ENCODE measurements around the gene B4GALT2. TPM values are rescaled to one million over a fixed set of nuclear protein-coding genes. Genes with fewer than 3 reads are reported as not detected.
A peak's percentile ranks its signal among the peaks of the same experiment; 100 is the strongest.

Gene B4GALT2
- total and polyA plus RNA-seq, 2 donors (not counting 1 experiment from before 2014, with no cell fraction given): 4.6 to 6.5 TPM

GRCh38 chr1:43981636-43982035, 2.6 kb downstream of the B4GALT2 start:
- H3K27me3 Mint-ChIP-seq: no peaks in the 10 kb centered on the region
- Histone ChIP-seq H3K4me1 (ENCODE audit: control insufficient read depth in 2 of 2, insufficient read depth in 2 of 2, low read length in 2 of 2) (peaks cover 20 to 45% of the 10 kb centered on the region in 2 donors), H3K36me3 (replicated peaks in 1 of 2; ENCODE audit: control extremely low read depth in 1 of 2, control insufficient read depth in 1 of 2, extremely low read depth in 1 of 2, insufficient read depth in 2 of 2, low read length in 1 of 2) (peaks cover 0 to 16% of the 10 kb centered on the region in 2 experiments), H3K27ac (ENCODE audit: low read length in 2 of 2) (no peak overlapping the region), H3K4me3 (ENCODE audit: control extremely low read depth in 1 of 5, extremely low read depth in 1 of 5, insufficient read depth in 1 of 5, low read depth in 2 of 5, low read length in 4 of 5) (no peak overlapping the region), H3K9me3 (ENCODE audit: control extremely low read depth in 1 of 3, control insufficient read depth in 2 of 3, insufficient read depth in 1 of 3, low read length in 2 of 3) (no peaks in the 10 kb centered on the region), H4K20me1 (ENCODE audit: control insufficient read depth, insufficient read depth, low read length, poor library complexity, severe bottlenecking) (peaks cover 21% of the 10 kb centered on the region), H3K9ac (ENCODE audit: low read length) (no peak overlapping the region), H3K79me2 (ENCODE audit: control insufficient read depth, insufficient read depth, low read length) (no peaks in the 10 kb centered on the region), H2AFZ (ENCODE audit: insufficient read depth, low read depth, low read length, poor library complexity, severe bottlenecking) (no peak overlapping the region), H3K27me3 (replicated peaks in 1 of 4; ENCODE audit: control extremely low read depth in 1 of 4, control insufficient read depth in 3 of 4, insufficient read depth in 4 of 4, low read length in 3 of 4) (no peaks in the 10 kb centered on the region), H3K4me2 (replicated peaks; ENCODE audit: low read depth, low read length, poor library complexity, severe bottlenecking) (no peak overlapping the region)
- peaks cover 39% of the 10 kb centered on the region for H3K4me1 Mint-ChIP-seq
- DNase-seq (no peak), ATAC-seq (ENCODE audit: low read depth) (no peak)
- no peaks in the 10 kb centered on the region for H3K9me3 Mint-ChIP-seq (ENCODE audit: insufficient read depth)
- H3K27ac Mint-ChIP-seq: no peak overlapping the region
- CTCF ChIA-PET: no interaction called here
- no peak overlapping the region for H3K4me3 Mint-ChIP-seq
- POLR2A ChIA-PET: no interaction called here
- intact Hi-C loops (cut with micrococcal nuclease): no loop called here
- TF ChIP-seq EZH2 (IDR thresholded peaks at IDR 0.05; ENCODE audit: borderline replicate concordance, insufficient read depth, low read depth, low read length, poor library complexity, severe bottlenecking) (no peak), CTCF (IDR thresholded peaks at IDR 0.05) (no peak)
- 98% methylated on average over 14 of the region's 20 CpGs for WGBS (ENCODE audit: insufficient coverage)

- WGBS (ENCODE audit: insufficient coverage): 92% methylated on average over 8 of the region's 8 CpGs
- H3K27me3 Mint-ChIP-seq: no peaks in the 10 kb centered on the region
- Histone ChIP-seq H3K9ac (ENCODE audit: low read length) (no peak overlapping the region), H3K27me3 (replicated peaks in 1 of 4; ENCODE audit: control extremely low read depth in 1 of 4, control insufficient read depth in 3 of 4, insufficient read depth in 4 of 4, low read length in 3 of 4) (no peaks in the 10 kb centered on the region), H3K36me3 (replicated peaks in 1 of 2; ENCODE audit: control extremely low read depth in 1 of 2, control insufficient read depth in 1 of 2, extremely low read depth in 1 of 2, insufficient read depth in 2 of 2, low read length in 1 of 2) (peaks cover 0 to 10% of the 10 kb centered on the region in 2 experiments), H3K9me3 (ENCODE audit: control extremely low read depth in 1 of 3, control insufficient read depth in 2 of 3, insufficient read depth in 1 of 3, low read length in 2 of 3) (no peaks in the 10 kb centered on the region), H3K4me2 (replicated peaks; ENCODE audit: low read depth, low read length, poor library complexity, severe bottlenecking) (no peak overlapping the region), H2AFZ (ENCODE audit: insufficient read depth, low read depth, low read length, poor library complexity, severe bottlenecking) (no peak overlapping the region), H4K20me1 (ENCODE audit: control insufficient read depth, insufficient read depth, low read length, poor library complexity, severe bottlenecking) (peaks cover 15% of the 10 kb centered on the region), H3K27ac (ENCODE audit: low read length in 2 of 2) (no peak overlapping the region), H3K4me1 (ENCODE audit: control insufficient read depth in 2 of 2, insufficient read depth in 2 of 2, low read length in 2 of 2) (peaks cover 19 to 39% of the 10 kb centered on the region in 2 donors), H3K79me2 (ENCODE audit: control insufficient read depth, insufficient read depth, low read length) (no peaks in the 10 kb centered on the region), H3K4me3 (ENCODE audit: control extremely low read depth in 1 of 5, extremely low read depth in 1 of 5, insufficient read depth in 1 of 5, low read depth in 2 of 5, low read length in 4 of 5) (no peak overlapping the region)
- H3K4me3 Mint-ChIP-seq: peak overlapping the region; percentile 9
- peaks cover 33% of the 10 kb centered on the region for H3K4me1 Mint-ChIP-seq
- no peak overlapping the region for H3K27ac Mint-ChIP-seq
- H3K9me3 Mint-ChIP-seq (ENCODE audit: insufficient read depth): no peaks in the 10 kb centered on the region
- TF ChIP-seq EZH2 (IDR thresholded peaks at IDR 0.05; ENCODE audit: borderline replicate concordance, insufficient read depth, low read depth, low read length, poor library complexity, severe bottlenecking): no peak
- ATAC-seq (ENCODE audit: low read depth) (no peak), DNase-seq (no peak)
- ChIA-PET CTCF (no interaction called here), POLR2A (no interaction called here)
- intact Hi-C loops (cut with micrococcal nuclease): no loop called here
These were observed 3.2 kb downstream of the B4GALT2 start for GRCh38 chr1:43982241-43982640.
